ENCODE results near the gene OSCP1.
A peak's percentile ranks its signal among the peaks of the same experiment; 100 is the strongest.

OSCP1 gene

GRCh38 chr1:36380782-36381181, 69.5 kb downstream of the OSCP1 start:
- no peak for DNase-seq

- DNase-seq = no peak
These were observed 70.1 kb downstream of the OSCP1 start for GRCh38 chr1:36380143-36380619.

DNA sequence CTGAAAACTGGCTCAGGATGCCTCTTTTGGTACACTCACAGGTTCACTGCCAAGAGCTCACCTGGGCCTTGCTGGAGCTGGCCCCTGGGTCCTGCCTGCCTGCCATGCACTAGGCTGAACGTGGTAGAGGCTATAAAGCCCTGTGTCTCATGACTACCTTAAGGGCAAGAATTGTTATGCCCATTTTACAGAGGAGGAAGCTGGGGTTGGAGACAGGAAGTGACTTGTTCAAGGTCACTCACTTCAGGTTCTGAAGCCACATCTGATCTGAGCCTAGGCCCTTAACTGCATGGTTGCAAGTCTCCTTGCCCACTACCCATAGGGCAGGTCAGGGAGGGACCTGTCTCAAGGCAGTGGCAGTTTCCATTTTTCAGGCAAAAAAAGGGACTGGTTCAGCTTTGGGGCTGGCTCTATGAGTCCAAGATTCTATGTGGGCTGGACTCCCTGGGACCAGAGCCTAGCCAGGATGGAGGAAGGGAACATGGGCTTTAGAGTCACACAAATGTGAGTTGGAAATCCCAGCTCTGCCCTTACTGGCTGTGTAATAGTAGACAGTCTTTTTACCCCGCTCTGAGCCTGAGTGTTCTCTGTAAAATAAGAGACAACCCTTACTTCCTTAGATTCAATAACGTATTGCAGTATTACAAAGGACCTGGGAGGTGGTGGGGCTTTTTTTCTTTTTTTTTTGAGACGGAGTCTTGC, 72.3 kb downstream of the OSCP1 start:
- DNase-seq = peak; percentile 50

- no peak for DNase-seq
These were observed 77.6 kb downstream of the OSCP1 start for GRCh38 chr1:36372617-36373016.

DNA sequence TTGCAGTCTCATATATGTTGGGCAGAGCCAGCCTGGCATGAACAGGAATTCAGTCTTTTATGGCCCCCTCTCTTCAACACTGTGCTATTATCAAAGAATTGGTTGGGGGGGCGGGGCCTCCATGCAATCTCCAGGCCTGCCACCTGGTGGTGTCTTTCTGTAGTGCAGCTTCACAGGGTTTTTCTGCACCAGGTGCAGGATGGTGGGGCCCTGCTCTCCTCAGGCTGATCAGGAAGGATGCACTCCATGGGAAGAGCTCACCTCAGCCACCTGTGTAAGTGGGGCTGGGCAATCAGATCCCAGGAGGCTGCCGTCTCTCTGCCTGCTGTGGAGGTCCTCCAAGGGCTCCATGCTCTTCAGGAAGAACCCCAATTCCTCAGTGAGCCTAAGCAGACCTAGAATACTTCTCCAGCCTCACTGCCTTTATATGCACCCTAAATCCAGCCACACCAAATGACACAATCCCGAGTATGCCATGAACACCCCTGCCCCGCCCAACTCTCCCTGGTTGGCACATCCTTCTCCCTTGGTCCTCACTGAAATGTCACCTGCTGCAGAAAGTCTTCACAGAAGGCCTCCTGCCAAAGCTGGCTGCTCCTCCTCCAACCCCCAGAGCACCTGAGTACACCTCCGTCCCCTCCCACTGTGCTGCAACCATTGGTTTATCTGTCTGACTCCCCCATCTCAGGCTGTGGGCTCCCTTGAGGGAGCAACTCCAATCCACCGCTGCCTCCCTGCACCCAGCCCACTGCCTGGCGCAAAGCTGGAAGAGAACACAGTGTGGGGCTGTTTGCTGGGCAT, 81.0 kb downstream of the OSCP1 start:
- peak; percentile 86 for DNase-seq

Measured in activated CD4-positive, alpha-beta T cell treated with anti-CD3 and anti-CD28 coated beads, Interleukin-2, Interleukin-6, amounts not matched to agents 100 ng/mL and 50 ng/mL, durations not matched to agents 16 hours and 8 hours (primary cell).